CD4-positive, alpha-beta T cell treated with Interferon alpha-2 for 1 hour (primary cell): ENCODE data around the gene HOXA3.

Source experiments
- DNase-seq, 2 donors: peaks; one replicate each; pipeline ENCODE4 v3.0.0-alpha.2; 2020 to 2022

HOXA3 gene

GRCh38 chr7:27112955-27113949 lies 39.1 kb downstream of the HOXA3 start:
- DNase-seq: no peak

- no peak for DNase-seq
Measured at GRCh38 chr7:27112361-27112760, 40.0 kb downstream of the HOXA3 start.

GRCh38 chr7:27111751-27112277 lies 40.6 kb downstream of the HOXA3 start:
- DNase-seq: no peak

- no peak for DNase-seq
Measured at GRCh38 chr7:27111042-27111750, 41.2 kb downstream of the HOXA3 start.

- no peak for DNase-seq
Measured at GRCh38 chr7:27110186-27111031, 42.0 kb downstream of the HOXA3 start.

GRCh38 chr7:27109466-27110185 lies 42.8 kb downstream of the HOXA3 start:
- no peak for DNase-seq

GRCh38 chr7:27108390-27109127 lies 43.8 kb downstream of the HOXA3 start:
- no peak for DNase-seq

- DNase-seq: no peak
Measured at GRCh38 chr7:27107391-27108381, 44.7 kb downstream of the HOXA3 start.

- DNase-seq: no peak
Measured at GRCh38 chr7:27106901-27107240, 45.5 kb downstream of the HOXA3 start.

- DNase-seq: no peak
Measured at GRCh38 chr7:27106181-27106900, 46.0 kb downstream of the HOXA3 start.

GRCh38 chr7:27105301-27106031 lies 46.9 kb downstream of the HOXA3 start:
- no peak for DNase-seq

GRCh38 chr7:27104341-27105058 lies 47.9 kb downstream of the HOXA3 start:
- DNase-seq: no peak

- DNase-seq: no peak
Measured at GRCh38 chr7:27103489-27104226, 48.7 kb downstream of the HOXA3 start.

- DNase-seq: no peak
Measured at GRCh38 chr7:27102581-27103442, 49.6 kb downstream of the HOXA3 start, which contains the start of gene HOXA2. HOXA2 (minus strand) TSS chr7:27102683; CDS start chr7:27102500, 183 bp downstream.

- no peak for DNase-seq
Measured at GRCh38 chr7:27101957-27102580, 50.3 kb downstream of the HOXA3 start.
